Measurements from ENCODE around the gene EPC1. TPM values are rescaled to one million over a fixed set of nuclear protein-coding genes. Genes with fewer than 3 reads are reported as not detected.

EPC1 gene
- total and polyA plus RNA-seq, 10 of the 15 experiments (the other 5 are each of a cell fraction or from before 2014, with no cell fraction given), result 6.8 to 59.2 (median 19.4) TPM

DNA sequence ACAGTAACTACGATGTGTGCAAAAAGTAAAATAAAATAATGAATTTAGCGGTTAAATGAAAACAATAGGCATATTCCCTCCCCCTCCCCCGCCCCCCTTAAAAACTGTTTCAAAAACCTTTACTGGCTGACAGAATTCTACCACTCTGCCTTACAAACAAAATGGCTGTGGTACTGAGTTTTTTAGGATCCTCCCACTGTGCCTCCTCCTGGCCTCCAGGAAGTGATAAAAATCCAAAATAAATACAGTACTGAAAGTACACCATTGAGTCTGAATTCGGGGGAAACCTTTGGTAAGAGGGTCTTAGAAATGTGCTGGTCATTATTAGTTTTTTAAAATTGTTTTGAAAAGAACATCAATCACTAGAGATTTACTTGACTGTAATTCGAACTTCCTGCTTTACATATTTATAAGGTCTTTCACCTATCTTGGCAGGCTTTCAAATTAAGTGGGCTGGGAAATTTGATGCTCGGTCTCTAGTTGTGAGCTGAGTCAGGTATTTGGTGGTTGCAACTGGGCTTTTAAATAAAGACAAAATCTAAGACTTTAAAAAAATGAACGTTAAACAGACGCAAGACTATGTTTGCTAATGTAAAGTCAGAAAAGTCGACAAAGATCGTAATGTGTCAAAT is 32.5 kb upstream of the EPC1 start (continued):
- TF ChIP-seq MEF2B (IDR thresholded peaks at IDR 0.05; ENCODE audit: partially characterized antibody, poor library complexity, severe bottlenecking), result no peak

- H4K20me1 ChIP-seq (ENCODE audit: control insufficient read depth, insufficient read depth), result no peaks in the 10 kb centered on the region
- H3K9me3 ChIP-seq (replicated peaks; ENCODE audit: control insufficient read depth, insufficient read depth, low read length), result no peaks in the 10 kb centered on the region; the same call in 2 of the 3 replicates
- H3K27me3 ChIP-seq (replicated peaks in 1 of 2; ENCODE audit: control insufficient read depth in 2 of 2, insufficient read depth in 2 of 2, low read length in 1 of 2), result no peaks in the 10 kb centered on the region
- ChIA-PET CTCF (interaction anchor here (0.6 to 4.0 kb wide), 18 partner anchors 9 to 630 kb away, joined by 3 to 32 read pairs (median 4); partner anchors contain the start of gene CCDC7), POLR2A (interaction anchor here (0.6 to 2.0 kb wide), 9 partner anchors 9 to 322 kb away, joined by 3 to 9 read pairs (median 4); partner anchors contain the start of genes CCDC7 and KIF5B), SMC1A (ENCODE audit: uncharacterized antibody, unreplicated experiment) (interaction anchor here (0.8 to 2.1 kb wide), 12 partner anchors 9 to 630 kb away, joined by 3 to 9 read pairs (median 4); partner anchors contain the start of gene CCDC7), RAD21 (ENCODE audit: unreplicated experiment) (interaction anchor here (0.7 to 3.5 kb wide), 8 partner anchors 9 to 441 kb away, joined by 3 to 15 read pairs (median 4); partner anchors contain the start of genes CCDC7 and KIF5B)
- peak overlapping the region; percentile 75 for H3K27ac ChIP-seq (ENCODE audit: control insufficient read depth, insufficient read depth)
- H3K4me1 ChIP-seq (ENCODE audit: control insufficient read depth, insufficient read depth, low read length), result no peaks in the 10 kb centered on the region
- TSS peak; percentile 72 for BruUV-seq (replicated peaks)
- H3K4me2 ChIP-seq (ENCODE audit: control insufficient read depth, insufficient read depth), result peak overlapping the region; percentile 93
- peaks cover 43% of the 10 kb centered on the region for H3K79me2 ChIP-seq (ENCODE audit: control insufficient read depth, insufficient read depth, low read length)
- intact Hi-C loops (cut with micrococcal nuclease; ENCODE audit: unreplicated experiment), result loop anchor here (1.0 to 10.0 kb wide), 3 partner anchors 68 to 454 kb away; partner anchors contain the start of genes ARHGAP12, CCDC7 and KIF5B
- peak overlapping the region; percentile 92 for H2AFZ ChIP-seq (ENCODE audit: control insufficient read depth, low read depth, low read length)
- H3K9ac ChIP-seq (ENCODE audit: control insufficient read depth, insufficient read depth, low read length), result peak overlapping the region; percentile 92
- ATAC-seq (peak; percentile 96), DNase-seq (ENCODE audit: low read depth, low spot score) (peak; percentile 72), FAIRE-seq (peak; percentile 84)
- peak overlapping the region; percentile 77 for H3K4me3 ChIP-seq
- WGBS (ENCODE audit: insufficient coverage, insufficient replicate concordance, low lambda C conversion rate, missing lambda C conversion rate), result under 1% methylated on average over 19 of the region's 19 CpGs
- H3K36me3 ChIP-seq (ENCODE audit: control insufficient read depth in 2 of 2, insufficient read depth in 2 of 2, low read length in 1 of 2), result no peaks in the 10 kb centered on the region
- in situ Hi-C loops (cut with MboI), result loop anchor here (10.0 kb wide), 2 partner anchors 124 to 324 kb away; partner anchors contain the start of gene KIF5B
- peak; percentile 70 for TF ChIP-seq RELB (IDR thresholded peaks at IDR 0.05; ENCODE audit: low read depth)
- TF ChIP-seq MTA3 (IDR thresholded peaks at IDR 0.05; ENCODE audit: borderline replicate concordance, low read length), result 0 out of 2 replicates have a peak, but pooled peaks have one; percentile 33
- TF ChIP-seq ZNF384 (IDR thresholded peaks at IDR 0.05; ENCODE audit: borderline replicate concordance, low read depth, low read length), result peak; percentile 95
- TF ChIP-seq RFX5 (IDR thresholded peaks at IDR 0.05; ENCODE audit: low read depth, low read length), result peak; percentile 77
- TF ChIP-seq, protein P1, sequence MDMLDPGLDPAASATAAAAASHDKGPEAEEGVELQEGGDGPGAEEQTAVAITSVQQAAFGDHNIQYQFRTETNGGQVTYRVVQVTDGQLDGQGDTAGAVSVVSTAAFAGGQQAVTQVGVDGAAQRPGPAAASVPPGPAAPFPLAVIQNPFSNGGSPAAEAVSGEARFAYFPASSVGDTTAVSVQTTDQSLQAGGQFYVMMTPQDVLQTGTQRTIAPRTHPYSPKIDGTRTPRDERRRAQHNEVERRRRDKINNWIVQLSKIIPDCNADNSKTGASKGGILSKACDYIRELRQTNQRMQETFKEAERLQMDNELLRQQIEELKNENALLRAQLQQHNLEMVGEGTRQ (IDR thresholded peaks at IDR 0.05; ENCODE audit: borderline replicate concordance, low read depth, low read length), result no peak
- TF ChIP-seq, protein P2, sequence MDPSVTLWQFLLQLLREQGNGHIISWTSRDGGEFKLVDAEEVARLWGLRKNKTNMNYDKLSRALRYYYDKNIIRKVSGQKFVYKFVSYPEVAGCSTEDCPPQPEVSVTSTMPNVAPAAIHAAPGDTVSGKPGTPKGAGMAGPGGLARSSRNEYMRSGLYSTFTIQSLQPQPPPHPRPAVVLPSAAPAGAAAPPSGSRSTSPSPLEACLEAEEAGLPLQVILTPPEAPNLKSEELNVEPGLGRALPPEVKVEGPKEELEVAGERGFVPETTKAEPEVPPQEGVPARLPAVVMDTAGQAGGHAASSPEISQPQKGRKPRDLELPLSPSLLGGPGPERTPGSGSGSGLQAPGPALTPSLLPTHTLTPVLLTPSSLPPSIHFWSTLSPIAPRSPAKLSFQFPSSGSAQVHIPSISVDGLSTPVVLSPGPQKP (IDR thresholded peaks at IDR 0.05; ENCODE audit: low read depth, low read length), result 0 out of 2 replicates have a peak, but pooled peaks have one; percentile 9
- TF ChIP-seq HDGF (IDR thresholded peaks at IDR 0.05), result 0 out of 2 replicates have a peak, but pooled peaks have one; percentile 21
- TF ChIP-seq NFYB (IDR thresholded peaks at IDR 0.05; ENCODE audit: insufficient read depth, low read depth, low read length), result peak; percentile 67; the same call in 1 of the 2 replicates
- TF ChIP-seq YY1 (IDR thresholded peaks at IDR 0.05; ENCODE audit: low read depth, low read length), result peak; percentile 93
- 0 out of 2 replicates have a peak, but pooled peaks have one; percentile 32 for TF ChIP-seq PAX8 (IDR thresholded peaks at IDR 0.05)
- TF ChIP-seq CHD1 (IDR thresholded peaks at IDR 0.05; ENCODE audit: low read depth, low read length), result peak; percentile 64; the same call in 1 of the 2 replicates
- TF ChIP-seq PAX5 (IDR thresholded peaks at IDR 0.05; ENCODE audit: borderline replicate concordance, low read depth, low read length), result peak; percentile 49; the same call in 1 of the 2 replicates
- no peak for TF ChIP-seq RAD51 (IDR thresholded peaks at IDR 0.05)
- 0 out of 2 replicates have a peak, but pooled peaks have one; percentile 34 for TF ChIP-seq ASH2L (IDR thresholded peaks at IDR 0.05; ENCODE audit: borderline replicate concordance, low read depth)
These were observed 31.7 kb upstream of the EPC1 start for GRCh38 chr10:32378363-32379317.

Data from GM12878 (cell line).